HUES6 (cell line): ENCODE measurements around the gene AQP7.
"Not testable (repeated sequence)": the region's sequence is repeated elsewhere in the genome, so short reads cannot be mapped to it uniquely, and the experiment has no call there.

Experiments used
- H3K27ac ChIP-seq: 2 replicates; pipeline ENCODE4 v1.7.0; 2013; ENCODE audit warnings: low read depth, mild to moderate bottlenecking, low read length, inconsistent platforms
- H3K27me3 ChIP-seq: 2 replicates; pipeline ENCODE4 v1.6.1; 2013; ENCODE audit warnings: low read length; ENCODE audit not compliant: control insufficient read depth, insufficient read depth
- H3K36me3 ChIP-seq: 2 replicates; pipeline ENCODE4 v1.6.1; 2013; ENCODE audit warnings: low read length; ENCODE audit not compliant: control insufficient read depth, insufficient read depth
- H3K4me1 ChIP-seq: 2 replicates; pipeline ENCODE4 v1.6.1; 2013; ENCODE audit warnings: low read length; ENCODE audit not compliant: control insufficient read depth, insufficient read depth
- H3K4me3 ChIP-seq: 2 replicates; pipeline ENCODE4 v1.5.1; 2013; ENCODE audit warnings: low read depth, low read length
- H3K9ac ChIP-seq: one replicate; pipeline ENCODE4 v1.6.1; 2013; ENCODE audit warnings: mild to moderate bottlenecking, low read length
- H3K9me3 ChIP-seq: 2 replicates; pipeline ENCODE4 v1.6.1; 2013; ENCODE audit warnings: low read depth, low read length; ENCODE audit not compliant: control insufficient read depth, insufficient read depth

AQP7 gene

GRCh38 chr9:33402371-33402770 lies at the start of gene AQP7:
TSS of gene AQP7 (minus strand) at chr9:33402568. CDS start at chr9:33401262, 1,306 bp downstream.
- not testable (repeated sequence) for H3K9me3 ChIP-seq, H3K27ac ChIP-seq, H3K4me1 ChIP-seq, H3K9ac ChIP-seq, H3K36me3 ChIP-seq, H3K27me3 ChIP-seq, H3K4me3 ChIP-seq

GRCh38 chr9:33450621-33451146 lies 48.3 kb upstream of the AQP7 start:
- Histone ChIP-seq H3K36me3 (no peaks in the 10 kb centered on the region), H3K4me3 (no peak overlapping the region), H3K4me1 (peaks cover 32% of the 10 kb centered on the region), H3K27me3 (peaks cover 26% of the 10 kb centered on the region), H3K27ac (no peak overlapping the region), H3K9ac (no peak overlapping the region), H3K9me3 (no peaks in the 10 kb centered on the region)

DNA sequence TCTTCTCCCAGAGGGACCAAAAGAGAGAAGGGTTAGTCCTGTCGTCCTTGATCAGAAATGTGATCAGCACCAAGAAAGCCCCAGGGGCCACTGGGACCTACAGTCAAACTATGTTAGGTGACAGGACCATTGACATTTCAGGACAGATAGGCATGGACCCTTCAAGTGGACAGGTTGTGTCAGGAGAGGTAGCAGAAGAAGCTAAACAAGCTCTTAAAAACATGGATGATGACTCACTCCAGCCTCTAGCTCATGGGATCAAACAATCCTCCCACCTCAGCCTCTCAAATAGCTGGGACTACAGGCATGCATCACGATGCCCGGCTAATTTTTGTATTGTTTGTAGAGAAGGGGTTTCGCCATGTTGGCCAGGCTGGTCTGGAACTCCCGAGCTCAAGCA lies 47.3 kb upstream of the AQP7 start:
- Histone ChIP-seq H3K9me3 (no peaks in the 10 kb centered on the region), H3K4me1 (peaks cover 38% of the 10 kb centered on the region), H3K27me3 (peaks cover 26% of the 10 kb centered on the region), H3K27ac (no peak overlapping the region), H3K9ac (no peak overlapping the region), H3K36me3 (no peaks in the 10 kb centered on the region), H3K4me3 (no peak overlapping the region)

DNA sequence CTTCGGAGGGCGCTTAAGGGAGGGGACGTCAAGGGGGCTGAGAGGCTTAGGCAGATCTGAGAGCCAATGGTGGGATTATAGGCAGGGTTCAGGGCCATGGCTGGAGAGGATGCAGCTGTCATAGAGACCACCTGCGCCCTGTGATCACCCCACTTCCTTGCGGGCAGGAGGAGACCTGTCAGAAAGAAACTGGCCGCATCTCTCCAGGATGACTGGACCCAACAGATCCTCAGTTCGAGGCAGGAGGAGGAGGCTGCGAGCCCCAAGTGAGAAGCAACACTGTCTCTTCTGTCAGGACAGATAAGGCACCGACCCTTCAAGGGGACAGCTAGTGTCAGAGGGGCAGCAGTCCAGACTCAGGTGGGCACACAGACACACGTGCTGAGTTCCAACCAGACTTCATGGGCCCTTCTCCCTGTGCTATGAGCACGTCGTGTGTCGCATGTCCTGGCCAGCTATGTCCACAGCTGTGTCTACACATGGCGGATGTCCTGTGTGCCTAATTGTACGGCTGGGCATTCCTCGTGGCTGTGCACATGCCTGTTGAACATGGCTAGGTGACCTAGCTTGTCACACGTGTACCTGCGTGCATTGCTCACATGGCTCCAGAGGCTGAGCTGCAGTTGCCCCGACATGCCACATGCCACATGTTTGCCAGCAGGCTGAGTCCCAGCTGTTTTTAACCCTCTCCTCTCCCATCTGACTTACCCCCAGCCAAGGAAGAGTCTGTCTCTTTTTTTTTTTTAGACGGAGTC lies 45.6 kb upstream of the AQP7 start:
- Histone ChIP-seq H3K9me3 (no peaks in the 10 kb centered on the region), H3K36me3 (no peaks in the 10 kb centered on the region), H3K9ac (no peak overlapping the region), H3K4me3 (peak overlapping the region; percentile 61), H3K27me3 (peaks cover 26% of the 10 kb centered on the region), H3K27ac (no peak overlapping the region), H3K4me1 (peaks cover 43% of the 10 kb centered on the region)

- H3K4me1 ChIP-seq, result peaks cover 37% of the 10 kb centered on the region
- no peaks in the 10 kb centered on the region for H3K9me3 ChIP-seq
- peak within 1 kb of the TSS; percentile 61 for H3K4me3 ChIP-seq
- peaks cover 26% of the 10 kb centered on the region for H3K27me3 ChIP-seq
- H3K9ac ChIP-seq, result no peak within 1 kb of the TSS
- H3K36me3 ChIP-seq, result no peaks in the 10 kb centered on the region
- no peak within 1 kb of the TSS for H3K27ac ChIP-seq
These were observed 44.8 kb upstream of the AQP7 start, which contains the start of gene AQP3 for GRCh38 chr9:33446946-33447798. TSS of gene AQP3 (minus strand) at chr9:33447593. CDS start at chr9:33447530, 63 bp downstream.

GRCh38 chr9:33446240-33446945 lies 44.0 kb upstream of the AQP7 start:
- Histone ChIP-seq H3K9ac (no peak overlapping the region), H3K27ac (no peak overlapping the region)

GRCh38 chr9:33445389-33446239 lies 43.2 kb upstream of the AQP7 start:
- no peaks in the 10 kb centered on the region for H3K36me3 ChIP-seq
- H3K27me3 ChIP-seq, result peaks cover 26% of the 10 kb centered on the region
- H3K4me1 ChIP-seq, result peaks cover 37% of the 10 kb centered on the region
- H3K27ac ChIP-seq, result no peak overlapping the region
- H3K9me3 ChIP-seq, result no peaks in the 10 kb centered on the region
- no peak overlapping the region for H3K4me3 ChIP-seq
- H3K9ac ChIP-seq, result no peak overlapping the region

More at GRCh38 chr9:33446240-33446945, 44.0 kb upstream of the AQP7 start:
- Histone ChIP-seq H3K27me3 (peaks cover 26% of the 10 kb centered on the region), H3K9me3 (no peaks in the 10 kb centered on the region), H3K36me3 (no peaks in the 10 kb centered on the region), H3K4me3 (peak overlapping the region; percentile 61), H3K4me1 (peaks cover 37% of the 10 kb centered on the region)

DNA sequence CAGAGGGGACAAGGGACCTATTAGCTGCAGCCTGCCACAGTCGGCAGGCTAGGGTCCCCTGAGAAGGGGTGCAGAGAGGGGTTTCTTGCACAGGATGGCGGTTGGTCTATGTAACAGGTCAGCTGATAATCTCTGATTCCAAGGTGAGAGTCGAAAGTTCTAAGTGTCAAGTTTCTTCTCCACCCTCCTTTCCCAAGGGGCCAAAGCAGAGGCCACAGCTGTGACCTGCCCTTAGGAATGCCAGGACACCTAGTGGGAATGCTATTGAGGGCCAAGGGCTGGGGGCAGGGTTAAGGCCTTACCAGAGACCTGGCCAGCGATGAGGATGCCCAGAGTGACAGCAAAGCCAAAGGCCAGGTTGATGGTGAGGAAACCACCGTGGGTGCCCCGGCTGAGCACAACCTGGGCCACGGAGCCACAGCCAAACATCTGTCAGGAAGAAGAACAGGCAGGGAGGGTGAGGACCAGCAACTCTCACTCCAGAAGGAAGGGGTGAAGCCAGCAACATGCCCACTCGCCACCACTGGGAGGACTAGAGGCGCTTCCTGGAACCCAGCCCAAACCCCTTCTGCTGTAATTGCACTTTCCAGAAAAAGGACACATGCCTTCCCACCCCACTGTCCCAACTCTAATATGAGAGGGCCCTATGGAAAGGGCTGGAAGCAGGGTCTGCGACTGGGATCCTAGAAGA lies 41.2 kb upstream of the AQP7 start:
- Histone ChIP-seq H3K36me3 (no peaks in the 10 kb centered on the region), H3K27me3 (peaks cover 21% of the 10 kb centered on the region), H3K9me3 (no peaks in the 10 kb centered on the region), H3K4me3 (no peak overlapping the region), H3K9ac (no peak overlapping the region), H3K27ac (no peak overlapping the region), H3K4me1 (peaks cover 47% of the 10 kb centered on the region)

GRCh38 chr9:33443047-33443446 lies 40.7 kb upstream of the AQP7 start:
- Histone ChIP-seq H3K9ac (no peak overlapping the region), H3K4me1 (peaks cover 46% of the 10 kb centered on the region), H3K4me3 (no peak overlapping the region), H3K27me3 (peaks cover 16% of the 10 kb centered on the region), H3K9me3 (no peaks in the 10 kb centered on the region), H3K27ac (no peak overlapping the region), H3K36me3 (no peaks in the 10 kb centered on the region)

DNA sequence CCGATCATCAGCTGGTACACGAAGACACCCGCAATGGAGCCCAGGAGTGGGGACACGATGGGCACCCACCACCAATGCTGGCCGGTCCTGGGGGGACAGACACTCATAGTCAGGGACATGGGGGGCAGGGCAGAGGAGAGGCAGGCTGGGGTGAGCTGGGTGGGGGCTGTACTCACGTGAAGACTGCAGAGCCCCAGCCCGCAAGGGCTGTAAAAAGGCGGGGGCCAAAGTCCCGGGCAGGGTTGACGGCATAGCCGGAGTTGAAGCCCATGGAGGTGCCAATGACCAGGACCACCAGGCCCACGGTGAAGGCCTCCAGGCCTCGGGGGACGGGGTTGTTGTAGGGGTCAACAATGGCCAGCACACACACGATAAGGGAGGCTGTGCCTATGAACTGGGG lies 39.8 kb upstream of the AQP7 start:
- Histone ChIP-seq H3K9me3 (no peaks in the 10 kb centered on the region), H3K27me3 (peaks cover 10% of the 10 kb centered on the region), H3K4me1 (peaks cover 41% of the 10 kb centered on the region), H3K36me3 (no peaks in the 10 kb centered on the region), H3K9ac (no peak overlapping the region), H3K27ac (no peak overlapping the region), H3K4me3 (no peak overlapping the region)
